HG02981 (cell line): Measurements from ENCODE around the gene ABAT.

ENCODE experiments used
- ATAC-seq: cut with Tn5 transposase; IDR thresholded peaks from one replicate; pipeline ENCODE4 v1.9.1; 2021; ENCODE audit warnings: mild to moderate bottlenecking, moderate library complexity; ENCODE audit not compliant: unreplicated experiment

ABAT gene

DNA sequence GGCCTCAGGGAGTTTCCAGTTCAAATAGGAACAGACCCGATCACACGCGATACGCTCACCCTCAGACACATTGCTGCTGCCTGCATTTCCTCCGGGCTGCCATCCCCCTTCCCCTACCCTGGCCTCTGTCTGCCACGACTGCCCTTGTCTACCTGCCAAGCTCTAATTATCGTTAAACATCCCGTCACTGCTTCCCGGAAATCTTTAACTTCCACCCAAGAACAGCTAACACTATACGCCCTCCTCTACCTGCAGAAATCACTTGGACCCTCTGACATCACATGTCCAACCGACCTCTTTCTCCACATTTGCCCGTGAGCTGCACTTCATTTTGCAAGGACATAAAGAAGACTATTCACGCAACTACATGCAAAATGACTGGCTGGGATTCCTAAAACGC, 40.4 kb downstream of the ABAT start:
- ATAC-seq, result no peak

GRCh38 chr16:8716052-8716451, 41.6 kb downstream of the ABAT start:
- no peak for ATAC-seq

GRCh38 chr16:8716592-8716991, 42.2 kb downstream of the ABAT start:
- ATAC-seq, result no peak

DNA sequence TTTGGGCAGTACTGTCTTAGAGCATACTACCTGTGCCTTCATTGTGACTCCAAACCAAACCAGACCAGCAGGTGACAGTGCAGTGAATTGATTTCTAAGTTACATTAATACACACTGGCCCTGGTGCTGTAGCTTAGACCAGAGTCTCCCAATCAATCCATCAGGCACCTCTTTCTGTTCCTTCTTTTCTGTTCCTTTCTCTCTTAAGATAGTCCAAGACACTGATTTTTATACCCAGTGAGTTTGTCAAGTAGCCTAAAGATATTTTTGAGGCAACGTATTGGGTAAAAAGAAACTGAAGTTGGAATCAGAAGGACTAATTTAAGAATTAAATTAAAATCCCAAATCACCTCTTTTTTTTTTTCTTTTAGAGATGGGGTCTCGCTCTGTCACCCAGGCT, 43.1 kb downstream of the ABAT start:
- ATAC-seq, result no peak

DNA sequence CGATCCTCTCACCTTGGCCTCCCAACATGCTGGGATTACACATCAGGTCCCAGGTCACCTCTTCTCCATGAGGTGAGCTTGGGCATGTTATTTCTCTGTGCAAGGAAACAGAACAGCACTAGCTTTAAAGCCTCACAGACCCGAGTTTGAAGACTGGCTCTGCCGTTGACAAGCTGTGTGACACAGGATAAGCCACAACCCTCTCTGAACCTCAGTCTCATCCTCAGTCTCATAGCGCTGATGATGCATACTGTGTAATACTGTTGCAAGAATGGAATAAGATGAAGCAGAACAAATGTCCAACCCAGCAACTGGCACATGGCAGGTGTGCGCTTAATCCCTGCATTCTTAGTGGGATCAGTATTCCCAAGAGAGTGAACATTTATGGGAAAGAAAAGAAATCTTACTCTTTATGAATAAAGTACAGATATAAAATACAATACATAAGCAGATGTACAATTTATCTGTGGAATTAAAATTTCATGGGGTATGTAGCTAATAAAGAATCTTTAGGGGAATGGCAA, 43.5 kb downstream of the ABAT start:
- ATAC-seq, result no peak

GRCh38 chr16:8718851-8719680, 44.6 kb downstream of the ABAT start:
- no peak for ATAC-seq

GRCh38 chr16:8720080-8720966, 45.9 kb downstream of the ABAT start:
- no peak for ATAC-seq

- no peak for ATAC-seq
These were observed 46.5 kb downstream of the ABAT start for GRCh38 chr16:8720967-8721308.

DNA sequence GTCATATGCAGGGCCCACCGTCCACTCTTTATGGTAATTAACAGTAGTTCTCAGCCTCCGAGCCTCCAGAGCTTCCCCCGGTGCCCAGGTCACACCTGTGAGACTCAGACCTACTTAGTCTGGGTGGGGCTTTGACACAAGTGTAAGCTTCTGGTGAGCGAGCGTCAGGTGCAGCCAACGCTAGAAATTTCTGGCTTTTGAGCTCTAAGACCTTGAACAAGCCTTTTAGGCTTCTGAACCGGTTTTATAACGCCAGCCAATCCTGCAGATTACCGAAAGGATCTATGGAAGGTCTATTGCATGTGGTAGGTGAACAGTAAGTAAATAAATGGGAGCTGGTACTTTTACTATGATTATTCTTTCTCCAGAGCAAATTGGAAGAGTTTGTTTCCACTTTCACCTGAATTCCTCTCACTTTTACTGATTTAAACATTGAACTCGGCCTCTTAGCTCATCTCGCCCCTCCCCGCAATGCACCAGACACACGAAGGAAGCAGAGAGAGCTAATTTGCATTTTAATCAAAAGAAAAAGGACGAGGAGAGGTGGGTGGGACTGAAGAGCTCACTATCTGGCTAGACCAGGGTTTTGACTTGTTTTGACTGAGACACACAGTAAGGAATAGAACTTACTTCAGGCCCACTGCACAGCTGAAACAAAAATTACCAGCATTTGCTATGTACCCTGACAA, 47.1 kb downstream of the ABAT start:
- no peak for ATAC-seq

DNA sequence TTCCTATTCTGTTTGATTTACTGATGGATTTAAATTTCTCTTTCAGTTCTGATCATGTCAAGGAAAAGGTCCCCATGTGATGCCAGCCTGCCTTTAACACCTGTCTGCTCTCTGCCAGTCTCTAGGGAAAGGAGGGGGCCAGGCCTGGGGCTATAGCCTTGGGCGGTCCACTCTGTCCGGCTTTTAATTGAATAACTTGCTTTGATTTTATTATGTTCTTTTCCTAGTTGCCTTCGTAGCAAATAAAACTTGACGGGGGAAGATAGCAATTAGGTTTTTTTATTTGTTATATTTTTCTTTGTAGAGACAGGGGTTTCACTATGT, 47.6 kb downstream of the ABAT start:
- ATAC-seq, result no peak

DNA sequence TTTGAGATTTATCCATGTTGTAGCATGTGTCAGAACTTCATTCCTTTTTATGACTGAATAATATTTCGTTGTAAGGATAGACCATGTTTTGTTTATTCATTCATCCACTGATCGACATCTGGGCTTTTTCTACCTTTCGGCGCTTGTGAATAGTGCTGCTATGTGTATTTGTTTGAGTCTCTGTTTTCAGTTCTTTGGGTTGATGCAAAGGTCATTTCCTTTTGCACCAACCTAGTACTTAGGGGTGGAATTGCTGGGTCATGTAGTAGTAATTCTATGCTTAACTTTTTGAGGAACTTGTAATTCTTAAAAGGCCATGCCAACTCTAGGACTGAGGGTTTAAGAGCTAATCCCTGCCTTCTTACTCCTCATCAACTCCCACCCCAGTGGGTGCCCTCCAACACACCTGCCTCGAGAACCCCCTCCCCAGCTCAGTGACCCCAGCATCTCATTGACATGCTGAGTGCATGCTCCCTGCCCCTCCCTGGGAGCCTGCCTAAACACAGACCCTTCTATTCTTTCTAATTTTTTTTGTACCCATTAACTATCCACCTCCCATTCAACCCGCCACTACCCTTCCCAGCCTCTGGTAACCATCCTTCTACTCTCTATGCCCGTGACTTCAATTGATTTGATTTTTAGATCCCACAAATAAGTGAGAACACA, 51.2 kb downstream of the ABAT start:
- ATAC-seq, result no peak

GRCh38 chr16:8727131-8727806, 52.9 kb downstream of the ABAT start:
- no peak for ATAC-seq

GRCh38 chr16:8727857-8728618, 53.6 kb downstream of the ABAT start:
- ATAC-seq, result no peak

- ATAC-seq, result no peak
These were observed 55.4 kb downstream of the ABAT start for GRCh38 chr16:8729779-8730334.

DNA sequence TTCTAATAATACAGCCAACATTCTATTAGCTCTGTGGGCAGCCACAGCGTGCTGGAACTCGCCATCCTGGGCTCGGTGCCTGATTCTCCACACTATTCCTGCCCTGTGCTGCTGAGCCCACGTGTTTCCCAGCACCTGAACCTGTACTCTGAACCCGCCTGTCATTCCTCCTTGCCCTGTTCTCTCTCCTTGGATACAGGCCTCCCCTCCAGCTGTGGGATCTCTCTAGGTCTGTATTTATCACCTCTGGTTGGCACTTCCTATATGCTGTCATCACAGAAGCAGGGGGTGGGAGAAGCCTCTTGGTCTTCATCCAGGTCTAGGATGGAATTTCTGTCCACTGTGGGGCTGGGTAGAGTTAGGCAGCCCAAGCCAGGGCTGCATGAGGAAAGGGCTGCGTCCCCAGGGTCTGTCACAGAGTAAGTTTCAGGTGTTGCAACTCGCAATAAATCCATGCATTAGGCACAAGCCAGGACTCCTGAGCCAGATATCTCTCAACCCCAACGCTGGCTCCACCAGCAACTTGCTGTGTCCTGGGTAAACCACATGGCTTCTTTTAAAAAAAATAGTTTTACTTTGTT, 56.0 kb downstream of the ABAT start:
- no peak for ATAC-seq

DNA sequence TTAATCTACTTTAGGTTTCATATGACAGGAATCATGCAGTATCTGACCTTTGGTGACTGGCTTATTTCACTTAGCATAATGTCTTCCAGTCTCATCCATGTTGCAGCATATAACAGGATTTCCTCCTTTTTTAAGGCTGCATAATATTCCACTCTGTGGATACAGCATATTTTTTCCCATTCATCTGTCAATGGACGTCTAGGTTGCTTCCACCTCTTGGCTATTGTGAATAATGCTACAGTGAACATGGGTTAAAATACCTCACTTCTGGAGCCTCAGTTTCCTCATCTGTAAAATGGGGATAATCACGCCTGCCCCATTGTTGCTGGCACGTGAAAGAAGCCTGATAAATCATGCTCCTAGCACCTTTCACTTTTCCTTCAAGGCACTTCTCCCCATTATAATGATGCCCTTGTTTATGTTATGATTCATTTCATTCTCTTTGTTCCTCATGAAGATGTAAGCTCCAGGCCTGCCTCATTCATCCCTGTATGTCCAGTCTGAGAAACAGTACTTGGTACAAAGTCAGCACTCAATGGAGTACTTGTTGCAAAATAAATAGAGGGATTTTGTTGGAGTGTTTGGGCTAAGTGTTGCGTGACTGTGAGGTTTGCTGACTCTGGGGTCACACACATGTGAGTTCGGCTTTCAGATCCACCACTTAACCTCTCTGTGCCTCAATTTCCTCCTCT, 59.6 kb downstream of the ABAT start:
- no peak for ATAC-seq

GRCh38 chr16:8735574-8735973, 61.2 kb downstream of the ABAT start:
- ATAC-seq, result no peak

DNA sequence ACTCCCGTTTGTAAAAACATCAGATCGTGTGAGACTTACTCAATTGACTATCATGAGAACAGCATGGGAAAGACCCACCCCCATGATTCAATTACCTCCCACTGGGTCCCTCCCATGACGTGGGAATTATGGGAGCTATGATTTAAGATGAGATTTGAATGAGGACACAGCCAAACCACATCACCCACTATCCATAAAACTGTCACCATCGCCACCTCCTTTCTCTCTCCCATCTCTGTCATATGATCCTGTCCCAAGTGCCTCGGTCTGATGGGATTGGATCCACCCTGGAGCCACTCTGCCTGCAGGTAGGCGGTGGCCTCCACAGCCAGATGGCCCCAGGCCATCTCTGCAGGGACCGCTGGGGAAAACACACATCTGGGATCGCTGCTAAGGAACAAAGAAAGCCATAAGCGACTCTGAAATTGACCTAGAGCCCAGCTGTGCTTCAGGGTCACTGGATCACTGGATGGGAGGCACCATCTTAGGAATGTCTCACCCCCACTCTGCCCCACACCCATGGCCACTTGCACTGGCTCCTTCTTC, 61.8 kb downstream of the ABAT start:
- ATAC-seq, result no peak
